ENCODE data around the gene DENND11. TPM values are rescaled to one million over a fixed set of nuclear protein-coding genes. Genes with fewer than 3 reads are reported as not detected.

DENND11 gene
- total and polyA plus RNA-seq, 2 donors (not counting 1 experiment from before 2014, with no cell fraction given), result 26.4 to 79.5 TPM

DNA sequence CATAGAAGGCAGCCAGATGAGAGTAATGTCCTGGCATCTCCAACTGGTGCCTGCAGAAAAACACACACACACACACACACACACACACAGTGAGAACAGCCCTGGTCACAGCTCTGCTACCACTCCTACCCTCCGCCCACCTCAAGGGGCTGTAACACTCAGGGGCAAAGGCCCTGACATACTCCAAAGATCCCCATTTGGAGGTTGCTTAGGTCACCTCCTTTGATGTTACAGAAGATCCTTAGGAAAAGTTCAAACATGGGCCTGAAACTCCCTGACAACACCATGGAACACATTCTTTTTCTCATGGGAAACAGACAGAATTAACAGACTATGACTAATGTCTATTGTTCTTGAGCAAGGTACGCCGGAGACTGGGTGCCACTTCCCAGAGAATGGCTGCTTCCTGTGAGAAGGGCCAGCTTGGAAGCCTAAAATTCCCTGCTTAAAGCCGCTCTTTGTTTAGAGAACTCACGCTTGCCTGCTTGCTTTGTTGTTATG, 27.7 kb downstream of the DENND11 start:
- no peak overlapping the region for H3K27ac Mint-ChIP-seq
- H3K4me2 ChIP-seq (replicated peaks; ENCODE audit: low read depth, low read length, poor library complexity, severe bottlenecking), result no peak overlapping the region
- H3K27me3 Mint-ChIP-seq, result no peaks in the 10 kb centered on the region
- H3K27ac ChIP-seq (ENCODE audit: low read length in 2 of 2), result no peak overlapping the region
- H3K9ac ChIP-seq (ENCODE audit: low read length), result no peak overlapping the region
- POLR2A ChIA-PET, result no interaction called here
- H3K4me3 Mint-ChIP-seq, result no peak overlapping the region
- H3K79me2 ChIP-seq (ENCODE audit: control insufficient read depth, insufficient read depth, low read length), result no peaks in the 10 kb centered on the region
- H3K4me1 Mint-ChIP-seq, result peaks cover 15% of the 10 kb centered on the region
- WGBS (ENCODE audit: insufficient coverage), result 96% methylated on average over 3 of the region's 5 CpGs
- no peaks in the 10 kb centered on the region for H3K27me3 ChIP-seq (replicated peaks in 1 of 4; ENCODE audit: control extremely low read depth in 1 of 4, control insufficient read depth in 3 of 4, insufficient read depth in 4 of 4, low read length in 3 of 4)
- H2AFZ ChIP-seq (ENCODE audit: insufficient read depth, low read depth, low read length, poor library complexity, severe bottlenecking), result no peak overlapping the region
- no peaks in the 10 kb centered on the region for H4K20me1 ChIP-seq (ENCODE audit: control insufficient read depth, insufficient read depth, low read length, poor library complexity, severe bottlenecking)
- ATAC-seq (ENCODE audit: low read depth), result no peak
- no peaks in the 10 kb centered on the region for H3K4me1 ChIP-seq (ENCODE audit: control insufficient read depth in 2 of 2, insufficient read depth in 2 of 2, low read length in 2 of 2)
- CTCF ChIA-PET, result interaction anchor here (1.6 to 1.7 kb wide), 2 partner anchors 9 to 20 kb away, joined by 4 to 5 read pairs; no protein-coding TSS in a partner anchor
- no peak for TF ChIP-seq CTCF (IDR thresholded peaks at IDR 0.05)
- TF ChIP-seq EZH2 (IDR thresholded peaks at IDR 0.05; ENCODE audit: borderline replicate concordance, insufficient read depth, low read depth, low read length, poor library complexity, severe bottlenecking), result no peak
- no peaks in the 10 kb centered on the region for H3K9me3 Mint-ChIP-seq (ENCODE audit: insufficient read depth)
- no peak overlapping the region for H3K4me3 ChIP-seq (ENCODE audit: control extremely low read depth in 1 of 5, extremely low read depth in 1 of 5, insufficient read depth in 1 of 5, low read depth in 2 of 5, low read length in 4 of 5)
- H3K9me3 ChIP-seq (ENCODE audit: control extremely low read depth in 1 of 3, control insufficient read depth in 2 of 3, insufficient read depth in 1 of 3, low read length in 2 of 3), result no peaks in the 10 kb centered on the region
- H3K36me3 ChIP-seq (replicated peaks in 1 of 2; ENCODE audit: control extremely low read depth in 1 of 2, control insufficient read depth in 1 of 2, extremely low read depth in 1 of 2, insufficient read depth in 2 of 2, low read length in 1 of 2), result peaks cover 6 to 37% of the 10 kb centered on the region in 2 experiments
- intact Hi-C loops (cut with micrococcal nuclease), result no loop called here
- no peak for DNase-seq

DNA sequence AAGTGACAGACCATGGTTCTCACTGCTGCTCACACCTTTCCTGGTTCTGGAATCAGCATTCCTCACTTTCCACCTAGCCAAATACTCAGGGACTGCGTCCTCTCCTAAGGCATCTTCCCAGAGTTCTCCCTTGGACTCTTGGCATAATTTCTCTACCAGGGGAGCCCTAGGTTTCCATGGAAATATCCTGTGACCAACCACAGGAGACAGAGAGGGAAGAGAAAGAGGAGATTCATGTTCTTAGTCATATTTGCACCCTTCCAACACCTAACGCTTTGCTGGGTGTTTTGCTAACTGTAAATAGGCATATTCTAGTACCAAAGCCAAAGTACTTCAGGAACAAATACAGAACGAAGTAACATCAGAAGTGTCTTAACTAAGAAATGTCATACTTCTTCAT, 28.6 kb downstream of the DENND11 start:
- Mint-ChIP-seq H3K4me1 (peaks cover 15% of the 10 kb centered on the region), H3K27ac (no peak overlapping the region), H3K4me3 (no peak overlapping the region), H3K9me3 (ENCODE audit: insufficient read depth) (no peaks in the 10 kb centered on the region), H3K27me3 (no peaks in the 10 kb centered on the region)
- no peaks in the 10 kb centered on the region for H3K4me1 ChIP-seq (ENCODE audit: control insufficient read depth in 2 of 2, insufficient read depth in 2 of 2, low read length in 2 of 2)
- intact Hi-C loops (cut with micrococcal nuclease), result no loop called here
- no peak overlapping the region for H3K4me2 ChIP-seq (replicated peaks; ENCODE audit: low read depth, low read length, poor library complexity, severe bottlenecking)
- no peak overlapping the region for H3K27ac ChIP-seq (ENCODE audit: low read length in 2 of 2)
- CTCF ChIA-PET, result interaction anchor here (1.2 kb wide), 1 partner anchor 19 kb away, joined by 3 read pairs; no protein-coding TSS in a partner anchor
- ATAC-seq (ENCODE audit: low read depth), result no peak
- POLR2A ChIA-PET, result no interaction called here
- 100% methylated on average over 1 of the region's 3 CpGs for WGBS (ENCODE audit: insufficient coverage)
- DNase-seq, result no peak
- no peaks in the 10 kb centered on the region for H4K20me1 ChIP-seq (ENCODE audit: control insufficient read depth, insufficient read depth, low read length, poor library complexity, severe bottlenecking)
- H3K9me3 ChIP-seq (ENCODE audit: control extremely low read depth in 1 of 3, control insufficient read depth in 2 of 3, insufficient read depth in 1 of 3, low read length in 2 of 3), result no peaks in the 10 kb centered on the region
- no peak overlapping the region for H2AFZ ChIP-seq (ENCODE audit: insufficient read depth, low read depth, low read length, poor library complexity, severe bottlenecking)
- H3K79me2 ChIP-seq (ENCODE audit: control insufficient read depth, insufficient read depth, low read length), result no peaks in the 10 kb centered on the region
- no peak overlapping the region for H3K4me3 ChIP-seq (ENCODE audit: control extremely low read depth in 1 of 5, extremely low read depth in 1 of 5, insufficient read depth in 1 of 5, low read depth in 2 of 5, low read length in 4 of 5)
- TF ChIP-seq CTCF (IDR thresholded peaks at IDR 0.05) (no peak), EZH2 (IDR thresholded peaks at IDR 0.05; ENCODE audit: borderline replicate concordance, insufficient read depth, low read depth, low read length, poor library complexity, severe bottlenecking) (no peak)
- H3K36me3 ChIP-seq (replicated peaks in 1 of 2; ENCODE audit: control extremely low read depth in 1 of 2, control insufficient read depth in 1 of 2, extremely low read depth in 1 of 2, insufficient read depth in 2 of 2, low read length in 1 of 2), result peaks cover 6 to 41% of the 10 kb centered on the region in 2 experiments
- no peaks in the 10 kb centered on the region for H3K27me3 ChIP-seq (replicated peaks in 1 of 4; ENCODE audit: control extremely low read depth in 1 of 4, control insufficient read depth in 3 of 4, insufficient read depth in 4 of 4, low read length in 3 of 4)
- no peak overlapping the region for H3K9ac ChIP-seq (ENCODE audit: low read length)
